Measurements from ENCODE around the gene ACTN1. TPM values are rescaled to one million over a fixed set of nuclear protein-coding genes. Genes with fewer than 3 reads are reported as not detected.
A peak's percentile ranks its signal among the peaks of the same experiment; 100 is the strongest.

ACTN1 gene
- polyA plus RNA-seq, 1 experiment, result 1,184 TPM

GRCh38 chr14:69006346-69006745 lies 27.2 kb upstream of the ACTN1 start:
- ChIA-PET CTCF (no interaction called here), POLR2A (no interaction called here)
- no peak overlapping the region for H3K4me3 ChIP-seq (ENCODE audit: low read depth, low read length)
- H3K36me3 ChIP-seq (ENCODE audit: control insufficient read depth, insufficient read depth, low read length), result no peaks in the 10 kb centered on the region
- no peak for TF ChIP-seq CTCF (IDR thresholded peaks at IDR 0.05; ENCODE audit: insufficient read depth, low read depth, low read length)
- no peaks in the 10 kb centered on the region for H3K27me3 ChIP-seq (ENCODE audit: control insufficient read depth, insufficient read depth, low read length)
- DNase-seq (ENCODE audit: low read depth), result no peak

DNA sequence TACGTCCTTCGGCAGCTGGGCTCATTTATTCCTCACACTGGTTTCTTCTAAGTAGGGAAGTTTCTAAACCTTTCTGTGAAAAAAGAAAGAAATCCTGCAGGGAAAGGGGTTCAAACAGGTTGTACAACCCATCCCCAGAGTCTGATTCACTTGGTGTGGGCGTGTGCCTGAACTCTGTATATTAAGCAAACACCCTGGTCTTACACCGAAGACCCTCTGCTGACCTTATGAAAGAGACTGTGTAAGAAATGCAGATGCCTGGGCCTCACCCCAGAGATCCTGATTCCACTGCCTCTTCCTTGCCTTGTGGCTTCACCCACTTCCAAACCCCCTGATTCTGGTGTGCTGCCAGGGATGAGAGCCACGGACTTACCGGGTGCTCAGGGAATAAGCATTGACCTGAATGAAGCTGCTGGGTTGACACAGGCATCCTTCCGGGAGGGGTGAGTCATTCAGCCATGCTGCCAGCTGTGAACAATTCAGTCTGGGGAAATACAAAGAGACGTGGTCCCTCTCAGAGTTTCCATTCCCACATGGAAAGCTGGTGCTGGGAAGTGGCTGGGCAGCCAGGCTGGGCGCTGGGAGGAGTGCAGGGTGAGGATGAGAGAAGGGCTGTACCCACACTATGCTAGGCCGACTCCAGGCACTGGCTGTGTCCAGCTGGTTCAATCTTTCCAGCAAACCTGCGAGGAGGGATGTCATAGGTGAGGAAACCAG lies 26.5 kb upstream of the ACTN1 start:
- DNase-seq (ENCODE audit: low read depth), result peak; percentile 61
- Histone ChIP-seq H3K27me3 (ENCODE audit: control insufficient read depth, insufficient read depth, low read length) (no peaks in the 10 kb centered on the region), H3K36me3 (ENCODE audit: control insufficient read depth, insufficient read depth, low read length) (no peaks in the 10 kb centered on the region), H3K4me3 (ENCODE audit: low read depth, low read length) (no peak overlapping the region)
- POLR2A ChIA-PET, result interaction anchor here (0.6 kb wide), 1 partner anchor 24 kb away, joined by 3 read pairs; no protein-coding TSS in a partner anchor
- CTCF ChIA-PET, result interaction anchor here (1.0 to 1.3 kb wide), 3 partner anchors 18 to 84 kb away, joined by 3 to 5 read pairs (median 3); no protein-coding TSS in a partner anchor
- TF ChIP-seq CTCF (IDR thresholded peaks at IDR 0.05; ENCODE audit: insufficient read depth, low read depth, low read length), result no peak

GRCh38 chr14:69004731-69005431 lies 25.8 kb upstream of the ACTN1 start:
- ChIA-PET POLR2A (no interaction called here), CTCF (interaction anchor here (1.0 to 1.3 kb wide), 3 partner anchors 17 to 85 kb away, joined by 3 to 5 read pairs (median 3); no protein-coding TSS in a partner anchor)
- no peak for TF ChIP-seq CTCF (IDR thresholded peaks at IDR 0.05; ENCODE audit: insufficient read depth, low read depth, low read length)
- no peak for DNase-seq (ENCODE audit: low read depth)
- no peaks in the 10 kb centered on the region for H3K36me3 ChIP-seq (ENCODE audit: control insufficient read depth, insufficient read depth, low read length)
- no peak overlapping the region for H3K4me3 ChIP-seq (ENCODE audit: low read depth, low read length)
- no peaks in the 10 kb centered on the region for H3K27me3 ChIP-seq (ENCODE audit: control insufficient read depth, insufficient read depth, low read length)

DNA sequence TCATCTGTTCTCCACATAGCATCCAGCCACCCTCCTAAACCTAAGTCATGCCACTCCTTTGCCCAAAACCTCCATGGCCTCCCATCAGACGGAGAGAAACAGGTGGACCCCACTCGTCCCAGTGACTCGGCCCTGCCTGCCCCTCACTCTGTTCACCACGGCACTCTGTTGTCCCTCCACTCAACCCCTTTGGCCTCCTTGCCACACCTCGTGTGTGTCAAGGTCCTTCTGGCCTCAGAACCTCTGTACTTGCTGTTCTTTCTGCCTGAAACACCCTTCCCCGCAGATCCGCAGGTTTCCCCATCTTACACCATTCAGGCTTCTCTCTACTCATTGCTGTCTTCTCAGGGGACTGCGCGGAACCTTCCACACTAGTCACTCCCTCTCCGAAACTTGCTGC lies 24.5 kb upstream of the ACTN1 start:
- Histone ChIP-seq H3K36me3 (ENCODE audit: control insufficient read depth, insufficient read depth, low read length) (no peaks in the 10 kb centered on the region), H3K27me3 (ENCODE audit: control insufficient read depth, insufficient read depth, low read length) (no peaks in the 10 kb centered on the region), H3K4me3 (ENCODE audit: low read depth, low read length) (no peak overlapping the region)
- no peak for TF ChIP-seq CTCF (IDR thresholded peaks at IDR 0.05; ENCODE audit: insufficient read depth, low read depth, low read length)
- DNase-seq (ENCODE audit: low read depth), result no peak
- ChIA-PET POLR2A (no interaction called here), CTCF (interaction anchor here (1.5 kb wide), 1 partner anchor 22 kb away, joined by 3 read pairs; no protein-coding TSS in a partner anchor)

DNA sequence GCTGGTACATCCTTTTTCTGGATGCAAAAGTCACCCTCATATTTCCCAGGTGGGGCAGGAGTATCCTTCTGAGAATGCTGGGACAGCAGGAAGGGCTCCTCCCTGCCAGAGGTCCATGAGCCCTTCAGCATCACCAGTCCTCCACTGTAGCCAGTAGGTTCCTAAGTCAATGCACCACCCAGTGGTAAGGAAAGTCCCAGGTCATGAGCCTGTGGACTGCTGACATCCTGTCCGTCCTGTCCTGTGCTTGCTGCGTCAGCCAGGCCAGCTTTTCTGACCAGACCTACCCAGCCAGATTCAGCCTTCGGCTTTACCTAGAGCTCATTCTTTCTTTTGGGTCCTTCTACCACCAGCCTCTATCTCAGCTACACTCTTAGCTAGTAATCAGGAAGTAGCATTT lies 23.0 kb upstream of the ACTN1 start:
- CTCF ChIA-PET, result interaction anchor here (1.0 to 1.5 kb wide), 3 partner anchors 20 to 91 kb away, joined by 3 to 4 read pairs (median 4); no protein-coding TSS in a partner anchor
- TF ChIP-seq CTCF (IDR thresholded peaks at IDR 0.05; ENCODE audit: insufficient read depth, low read depth, low read length), result 0 out of 2 replicates have a peak, but pooled peaks have one; percentile 9
- POLR2A ChIA-PET, result no interaction called here
- Histone ChIP-seq H3K27me3 (ENCODE audit: control insufficient read depth, insufficient read depth, low read length) (no peaks in the 10 kb centered on the region), H3K36me3 (ENCODE audit: control insufficient read depth, insufficient read depth, low read length) (no peaks in the 10 kb centered on the region), H3K4me3 (ENCODE audit: low read depth, low read length) (no peak overlapping the region)
- DNase-seq (ENCODE audit: low read depth), result no peak

Measured in BJ (cell line).